ENCODE data around the gene CLCN2.

Gene CLCN2

GRCh38 chr3:184380627-184381260 lies 19.3 kb upstream of the CLCN2 start:
- TF ChIP-seq CTCF (conservative IDR thresholded peaks at IDR 0.05; ENCODE audit: low read depth, low read length): no peak
- H3K4me3 ChIP-seq (ENCODE audit: low read length): no peak overlapping the region
- no peak for DNase-seq (ENCODE audit: low read depth)

DNA sequence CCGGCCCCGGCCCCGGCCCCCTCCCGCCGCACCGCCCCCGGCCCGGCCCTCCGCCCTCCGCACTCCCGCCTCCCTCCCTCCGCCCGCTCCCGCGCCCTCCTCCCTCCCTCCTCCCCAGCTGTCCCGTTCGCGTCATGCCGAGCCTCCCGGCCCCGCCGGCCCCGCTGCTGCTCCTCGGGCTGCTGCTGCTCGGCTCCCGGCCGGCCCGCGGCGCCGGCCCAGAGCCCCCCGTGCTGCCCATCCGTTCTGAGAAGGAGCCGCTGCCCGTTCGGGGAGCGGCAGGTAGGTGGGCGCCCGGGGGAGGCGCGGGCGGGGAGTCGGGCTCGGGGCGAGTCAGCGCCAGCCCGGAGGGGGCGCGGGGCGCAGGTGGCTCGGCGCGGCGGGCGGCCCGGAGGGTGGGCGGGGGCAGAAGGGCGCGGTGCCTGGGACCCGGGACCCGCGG lies 18.8 kb upstream of the CLCN2 start:
- DNase-seq (ENCODE audit: low read depth): no peak
- no peak overlapping the region for H3K4me3 ChIP-seq (ENCODE audit: low read length)
- no peak for TF ChIP-seq CTCF (conservative IDR thresholded peaks at IDR 0.05; ENCODE audit: low read depth, low read length)

- no peak within 1 kb of the TSS for H3K4me3 ChIP-seq (ENCODE audit: low read length)
- TF ChIP-seq CTCF (conservative IDR thresholded peaks at IDR 0.05; ENCODE audit: low read depth, low read length): no peak
- no peak for DNase-seq (ENCODE audit: low read depth)
Measured at GRCh38 chr3:184379358-184380184, 18.2 kb upstream of the CLCN2 start, which contains the start of gene CHRD. Gene CHRD, plus strand, starts transcription at chr3:184380054. Its CDS starts 265 bp downstream, at chr3:184380319.

GRCh38 chr3:184378651-184379357 lies 17.4 kb upstream of the CLCN2 start:
- TF ChIP-seq CTCF (conservative IDR thresholded peaks at IDR 0.05; ENCODE audit: low read depth, low read length): no peak
- no peak overlapping the region for H3K4me3 ChIP-seq (ENCODE audit: low read length)
- DNase-seq (ENCODE audit: low read depth): no peak

DNA sequence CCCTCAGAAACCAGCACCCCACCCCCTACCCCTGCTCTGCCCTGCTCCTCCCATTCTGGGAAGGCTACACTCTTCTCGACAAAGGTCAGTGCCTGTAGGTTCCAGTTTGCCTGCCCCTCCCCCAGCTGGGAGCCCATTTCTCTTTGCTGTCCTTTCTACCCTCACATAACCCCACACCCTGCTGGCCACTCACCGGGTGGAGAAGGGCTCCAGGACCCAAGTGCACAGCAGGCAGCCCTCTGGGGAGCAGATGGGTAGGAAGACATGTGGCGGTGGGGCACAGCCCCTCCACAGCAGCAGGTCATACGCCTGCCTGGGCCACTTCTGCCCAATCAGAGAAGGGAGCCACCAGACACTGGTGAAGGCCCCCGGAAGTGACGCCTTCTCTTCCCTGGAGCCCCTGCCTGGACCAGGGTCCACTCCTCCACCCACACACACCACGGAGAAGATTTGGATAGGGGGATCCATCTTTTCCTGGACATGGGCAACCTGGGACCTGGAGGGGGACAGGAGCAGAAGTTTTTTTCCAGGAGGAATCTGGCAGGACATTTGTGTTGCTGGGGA lies 16.6 kb upstream of the CLCN2 start, which contains the start of gene THPO:
THPO (minus strand) TSS at position 326 of the 564 bp plus-strand sequence. CDS start 1,948 bp downstream, outside the sequence.
- no peak for DNase-seq (ENCODE audit: low read depth)
- no peak for TF ChIP-seq CTCF (conservative IDR thresholded peaks at IDR 0.05; ENCODE audit: low read depth, low read length)
- no peak within 1 kb of the TSS for H3K4me3 ChIP-seq (ENCODE audit: low read length)

GRCh38 chr3:184377374-184377773 lies 16.0 kb upstream of the CLCN2 start:
- no peak overlapping the region for H3K4me3 ChIP-seq (ENCODE audit: low read length)
- no peak for DNase-seq (ENCODE audit: low read depth)
- TF ChIP-seq CTCF (conservative IDR thresholded peaks at IDR 0.05; ENCODE audit: low read depth, low read length): no peak
